Esophagus muscularis mucosa (tissue), 4 donors: ENCODE results near the gene MAMLD1. TPM values are rescaled to one million over a fixed set of nuclear protein-coding genes. Genes with fewer than 3 reads are reported as not detected.

ENCODE experiments used
- DNase-seq: peaks from one replicate; pipeline ENCODE4 v3.0.0-alpha.2; 2017; ENCODE audit errors: extremely low spot score
- H3K27ac ChIP-seq, 4 donors: fragments of 200-600 bp; sonication (generic); replicated peaks in 1 of 4; 1 replicate in 3 of 4; 2 replicates in 1 of 4; pipeline ENCODE4 v1.5.1; 2016 to 2019; ENCODE audit warnings: mild to moderate bottlenecking in 1 of 4
- H3K27me3 ChIP-seq, 4 donors: fragments of 200-600 bp; sonication (generic); one replicate each; pipeline versions ENCODE4 v1.5.1 to v1.6.0; 2016 to 2019
- H3K36me3 ChIP-seq, 4 donors: fragments of 200-600 bp; sonication (generic); one replicate each; pipeline ENCODE4 v1.5.1; 2016 to 2019
- H3K4me1 ChIP-seq, 4 donors: fragments of 200-600 bp; sonication (generic); one replicate each; pipeline ENCODE4 v1.5.1; 2016 to 2019
- H3K4me3 ChIP-seq, 4 donors: fragments of 200-600 bp; sonication (generic); 1 replicate in 2 of 4; 2 replicates in 2 of 4; pipeline ENCODE4 v1.5.1; 2016 to 2019; ENCODE audit warnings: mild to moderate bottlenecking in 4 of 4, moderate library complexity in 1 of 4
- H3K9me3 ChIP-seq, 4 donors: fragments of 200-600 bp; sonication (generic); 1 replicate in 3 of 4; 2 replicates in 1 of 4; pipeline ENCODE4 v1.5.1; 2016 to 2019
- EP300 ChIP-seq: sonication (generic); formaldehyde crosslinking; IDR thresholded peaks from one replicate; pipeline ENCODE4 v1.6.1; 2017; ENCODE audit warnings: antibody characterized with exemption
- POLR2A ChIP-seq: fragments of 450-650 bp; IDR thresholded peaks from one replicate; pipeline ENCODE4 v1.6.1; 2017; ENCODE audit warnings: antibody characterized with exemption, moderate library complexity, mild to moderate bottlenecking, low read depth
- POLR2AphosphoS5 ChIP-seq, 2 donors: sonication (generic); formaldehyde crosslinking; IDR thresholded peaks; one replicate each; pipeline ENCODE4 v1.6.1; 2017; ENCODE audit warnings: antibody characterized with exemption in 2 of 2
- WGBS: methylation state at CpG from one replicate; pipeline ENCODE4 v1.1.5; 2018; 5-methylcytosine and 5-hydroxymethylcytosine counted together
- intact Hi-C: fragments of 100-400 bp; cut with DNase I; formaldehyde crosslinking; loops from one replicate; pipeline ENCODE4 v1.15.1; 2023
- total RNA-seq, 4 donors: library from RNA; depleted of rRNA; stranded (reverse); fragments of >200 nt; gene quantifications; one replicate each; pipeline versions ENCODE4 v1.1.0 to v1.2.1, GENCODE V29; 2016
- TF ChIP-seq, protein P1 (sequence below), 3 experiments: fragments of 200-600 bp in 2 of 3; fragments of 450-650 bp in 1 of 3; sonication (generic) in 2 of 3; IDR thresholded peaks; one replicate each; pipeline ENCODE4 v1.5.1; 2017 to 2019; ENCODE audit warnings: antibody characterized with exemption in 3 of 3, mild to moderate bottlenecking in 2 of 3, moderate library complexity in 1 of 3

Gene MAMLD1
- total RNA-seq, 4 donors from 2014 or later = 1.6 to 5.3 (median 3.3) TPM

DNA sequence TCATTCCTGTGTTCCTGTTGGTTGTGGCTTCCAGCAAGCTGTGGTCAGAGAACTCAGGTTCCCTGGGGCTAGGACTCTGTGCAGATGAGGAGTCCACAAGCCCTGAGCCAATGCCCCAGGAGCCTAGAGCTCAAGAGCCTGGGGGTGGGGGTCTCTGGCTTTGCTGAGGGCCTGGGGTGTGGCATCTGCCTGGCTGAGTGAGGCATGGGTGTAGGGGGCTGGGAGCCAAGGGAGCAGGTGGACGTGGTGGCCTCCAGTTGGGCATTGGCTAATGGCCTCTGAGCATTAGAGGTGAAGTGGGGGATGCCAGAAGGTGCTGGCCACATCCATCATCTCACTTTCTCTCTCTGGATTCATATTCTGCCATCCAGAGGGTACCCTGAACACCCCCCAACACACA lies 5.3 kb upstream of the MAMLD1 start:
- H3K4me1 ChIP-seq = peaks cover 8 to 16% (median 14%) of the 10 kb centered on the region in 4 donors
- no peak overlapping the region for H3K27ac ChIP-seq
- TF ChIP-seq, protein P1, sequence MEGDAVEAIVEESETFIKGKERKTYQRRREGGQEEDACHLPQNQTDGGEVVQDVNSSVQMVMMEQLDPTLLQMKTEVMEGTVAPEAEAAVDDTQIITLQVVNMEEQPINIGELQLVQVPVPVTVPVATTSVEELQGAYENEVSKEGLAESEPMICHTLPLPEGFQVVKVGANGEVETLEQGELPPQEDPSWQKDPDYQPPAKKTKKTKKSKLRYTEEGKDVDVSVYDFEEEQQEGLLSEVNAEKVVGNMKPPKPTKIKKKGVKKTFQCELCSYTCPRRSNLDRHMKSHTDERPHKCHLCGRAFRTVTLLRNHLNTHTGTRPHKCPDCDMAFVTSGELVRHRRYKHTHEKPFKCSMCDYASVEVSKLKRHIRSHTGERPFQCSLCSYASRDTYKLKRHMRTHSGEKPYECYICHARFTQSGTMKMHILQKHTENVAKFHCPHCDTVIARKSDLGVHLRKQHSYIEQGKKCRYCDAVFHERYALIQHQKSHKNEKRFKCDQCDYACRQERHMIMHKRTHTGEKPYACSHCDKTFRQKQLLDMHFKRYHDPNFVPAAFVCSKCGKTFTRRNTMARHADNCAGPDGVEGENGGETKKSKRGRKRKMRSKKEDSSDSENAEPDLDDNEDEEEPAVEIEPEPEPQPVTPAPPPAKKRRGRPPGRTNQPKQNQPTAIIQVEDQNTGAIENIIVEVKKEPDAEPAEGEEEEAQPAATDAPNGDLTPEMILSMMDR (IDR thresholded peaks at IDR 0.05) = no peak
- no peak for TF ChIP-seq POLR2AphosphoS5 (IDR thresholded peaks at IDR 0.05)
- TF ChIP-seq POLR2A = no peak
- no peak for TF ChIP-seq EP300
- H3K4me3 ChIP-seq = no peak overlapping the region
- no peaks in the 10 kb centered on the region for H3K27me3 ChIP-seq
- WGBS = no CpG with 5 or more reads among the region's 1 CpG
- H3K36me3 ChIP-seq = no peaks in the 10 kb centered on the region
- no peaks in the 10 kb centered on the region for H3K9me3 ChIP-seq
- intact Hi-C loops = no loop called here
- no peak for DNase-seq

DNA sequence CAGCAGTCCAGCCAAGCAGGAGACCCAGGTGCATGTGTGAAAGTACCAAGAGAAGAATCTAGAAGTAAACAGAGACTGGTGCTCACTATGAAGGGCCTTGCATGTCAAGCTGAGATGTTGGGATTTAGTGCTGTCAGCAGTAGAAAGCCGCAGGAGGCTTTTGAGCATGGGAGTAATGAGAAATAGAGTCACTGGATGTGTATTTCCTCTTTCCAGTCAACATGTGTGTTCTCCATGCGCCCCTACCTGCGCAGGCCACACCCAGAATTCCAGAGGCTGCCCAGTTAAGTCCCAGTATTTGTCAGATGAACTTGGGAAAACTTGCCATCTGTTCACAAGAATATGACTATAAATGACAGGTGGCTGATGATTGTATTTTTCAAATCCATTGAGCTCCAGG lies 4.5 kb upstream of the MAMLD1 start:
- no peak for DNase-seq
- 83% methylated on average over 3 of the region's 3 CpGs for WGBS

DNA sequence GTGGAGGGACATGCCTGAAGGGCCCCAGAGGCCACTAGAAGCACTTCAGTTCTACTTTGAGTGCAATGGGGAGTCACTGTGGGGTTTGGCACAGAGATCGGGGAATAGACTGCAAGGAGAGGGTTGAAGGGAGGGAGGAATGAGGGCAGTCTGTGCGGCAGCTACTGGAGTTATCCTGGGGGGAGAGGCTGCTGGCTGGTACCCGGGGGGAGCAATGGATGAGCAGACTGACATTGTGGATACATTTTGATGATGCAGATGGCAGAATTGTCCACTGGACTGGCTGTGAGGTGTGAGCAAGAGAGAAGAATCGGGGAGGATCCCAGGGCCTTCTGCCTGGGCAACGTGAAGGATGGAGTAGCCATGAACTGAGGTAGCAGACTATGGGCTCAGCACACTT lies 2.8 kb upstream of the MAMLD1 start:
- no peaks in the 10 kb centered on the region for H3K27me3 ChIP-seq
- H3K4me1 ChIP-seq = peaks cover 8 to 16% (median 14%) of the 10 kb centered on the region in 4 donors
- WGBS = 71% methylated on average over 5 of the region's 5 CpGs
- no peak for DNase-seq
- no peaks in the 10 kb centered on the region for H3K9me3 ChIP-seq
- no peak overlapping the region for H3K4me3 ChIP-seq
- TF ChIP-seq EP300 (no peak), POLR2A (no peak), POLR2AphosphoS5 (IDR thresholded peaks at IDR 0.05) (no peak)
- TF ChIP-seq, protein P1 (IDR thresholded peaks at IDR 0.05) = no peak
- no peaks in the 10 kb centered on the region for H3K36me3 ChIP-seq
- intact Hi-C loops = loop anchor here (10.0 kb wide), 4 partner anchors 124 to 396 kb away; no protein-coding TSS in a partner anchor
- H3K27ac ChIP-seq = no peak overlapping the region

More for the DNA sequence above, 4.5 kb upstream of the MAMLD1 start:
- intact Hi-C loops = no loop called here
- peaks cover 8 to 16% (median 14%) of the 10 kb centered on the region in 4 donors for H3K4me1 ChIP-seq
- no peaks in the 10 kb centered on the region for H3K27me3 ChIP-seq
- H3K27ac ChIP-seq = no peak overlapping the region
- H3K9me3 ChIP-seq = no peaks in the 10 kb centered on the region
- H3K4me3 ChIP-seq = no peak overlapping the region
- TF ChIP-seq EP300 (no peak), POLR2A (no peak), POLR2AphosphoS5 (IDR thresholded peaks at IDR 0.05) (no peak)
- TF ChIP-seq, protein P1 (IDR thresholded peaks at IDR 0.05) = no peak
- H3K36me3 ChIP-seq = no peaks in the 10 kb centered on the region

DNA sequence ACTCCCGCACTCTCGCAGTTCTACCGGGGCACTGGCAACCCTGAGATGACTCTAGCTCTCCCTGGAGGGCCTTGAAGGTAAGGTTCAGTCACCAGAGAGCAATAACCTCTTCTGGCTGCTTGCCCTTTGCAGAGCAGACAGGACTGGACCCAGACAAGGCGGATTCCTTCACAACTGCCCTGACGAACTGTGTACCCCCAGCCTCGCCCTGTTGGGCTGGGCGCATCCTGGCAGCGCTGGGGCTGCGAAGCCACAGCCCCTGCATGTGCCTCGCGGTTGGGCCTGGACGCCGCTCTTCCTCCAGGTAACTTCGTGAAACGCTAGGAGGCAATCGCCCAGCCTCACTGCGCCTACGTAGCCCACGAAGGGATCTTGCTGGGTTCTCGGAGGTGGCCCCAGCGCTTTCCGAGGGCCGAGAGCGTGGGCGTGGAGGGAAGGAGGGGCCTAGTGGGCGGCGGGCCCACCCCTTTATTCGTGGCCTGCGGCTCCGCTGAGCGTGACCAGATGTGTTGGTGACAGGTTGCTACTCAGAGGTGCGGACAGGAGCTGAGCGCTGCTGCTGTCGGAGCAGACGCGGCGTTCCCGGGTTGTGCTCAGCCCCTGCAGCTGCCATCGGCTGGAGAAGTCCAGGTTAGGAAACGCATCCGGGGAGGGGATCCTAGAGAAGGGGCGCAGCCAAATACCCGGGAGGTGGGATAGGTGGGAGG lies 1.9 kb upstream of the MAMLD1 start:
- H3K9me3 ChIP-seq = no peaks in the 10 kb centered on the region
- DNase-seq = no peak
- WGBS = 33% methylated on average over 20 of the region's 43 CpGs
- intact Hi-C loops = loop anchor here (10.0 kb wide), 4 partner anchors 124 to 396 kb away; no protein-coding TSS in a partner anchor
- no peak overlapping the region for H3K27ac ChIP-seq
- H3K4me3 ChIP-seq = peak overlapping the region; percentile 61 to 66 (median 64)
- H3K27me3 ChIP-seq = no peaks in the 10 kb centered on the region
- peaks cover 8 to 16% (median 14%) of the 10 kb centered on the region in 4 donors for H3K4me1 ChIP-seq
- TF ChIP-seq EP300 (no peak), POLR2AphosphoS5 (IDR thresholded peaks at IDR 0.05) (no peak), POLR2A (no peak)
- TF ChIP-seq, protein P1 (IDR thresholded peaks at IDR 0.05) = no peak
- no peaks in the 10 kb centered on the region for H3K36me3 ChIP-seq
